Measurements from ENCODE around the gene PCSK5.

PCSK5 gene

GRCh38 chr9:76289042-76289441 lies 398.6 kb downstream of the PCSK5 start:
- TF ChIP-seq, protein P1, sequence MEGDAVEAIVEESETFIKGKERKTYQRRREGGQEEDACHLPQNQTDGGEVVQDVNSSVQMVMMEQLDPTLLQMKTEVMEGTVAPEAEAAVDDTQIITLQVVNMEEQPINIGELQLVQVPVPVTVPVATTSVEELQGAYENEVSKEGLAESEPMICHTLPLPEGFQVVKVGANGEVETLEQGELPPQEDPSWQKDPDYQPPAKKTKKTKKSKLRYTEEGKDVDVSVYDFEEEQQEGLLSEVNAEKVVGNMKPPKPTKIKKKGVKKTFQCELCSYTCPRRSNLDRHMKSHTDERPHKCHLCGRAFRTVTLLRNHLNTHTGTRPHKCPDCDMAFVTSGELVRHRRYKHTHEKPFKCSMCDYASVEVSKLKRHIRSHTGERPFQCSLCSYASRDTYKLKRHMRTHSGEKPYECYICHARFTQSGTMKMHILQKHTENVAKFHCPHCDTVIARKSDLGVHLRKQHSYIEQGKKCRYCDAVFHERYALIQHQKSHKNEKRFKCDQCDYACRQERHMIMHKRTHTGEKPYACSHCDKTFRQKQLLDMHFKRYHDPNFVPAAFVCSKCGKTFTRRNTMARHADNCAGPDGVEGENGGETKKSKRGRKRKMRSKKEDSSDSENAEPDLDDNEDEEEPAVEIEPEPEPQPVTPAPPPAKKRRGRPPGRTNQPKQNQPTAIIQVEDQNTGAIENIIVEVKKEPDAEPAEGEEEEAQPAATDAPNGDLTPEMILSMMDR (IDR thresholded peaks at IDR 0.05; ENCODE audit: low read depth, low read length, missing control alignments): no peak
- no peak overlapping the region for H3K4me3 ChIP-seq (replicated peaks; ENCODE audit: low read depth, low read length)
- no peak for DNase-seq (ENCODE audit: extremely low read depth, low read depth)

DNA sequence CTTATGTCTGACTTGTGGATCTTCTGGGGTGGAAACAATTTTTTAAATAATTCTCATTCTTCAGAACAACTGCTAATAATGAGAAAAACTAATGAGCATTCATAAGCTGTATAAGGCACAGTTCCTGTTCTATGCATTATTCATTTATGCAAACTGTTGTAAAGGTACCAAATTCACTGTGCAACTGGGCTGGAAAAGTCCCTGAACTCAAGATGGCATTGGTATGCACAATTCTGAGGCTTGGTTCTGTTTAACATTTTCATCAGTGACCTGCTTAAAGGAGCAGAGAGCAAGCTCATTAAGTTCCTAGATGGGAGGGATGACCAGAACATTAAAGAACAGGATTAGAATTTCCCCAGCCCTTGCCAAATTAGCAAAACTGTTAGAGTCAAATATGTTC lies 399.2 kb downstream of the PCSK5 start:
- DNase-seq (ENCODE audit: extremely low read depth, low read depth): no peak

GRCh38 chr9:76290555-76290954 lies 400.1 kb downstream of the PCSK5 start:
- TF ChIP-seq, protein P1 (IDR thresholded peaks at IDR 0.05; ENCODE audit: low read depth, low read length, missing control alignments): no peak
- DNase-seq (ENCODE audit: extremely low read depth, low read depth): no peak

More for the DNA sequence above, 399.2 kb downstream of the PCSK5 start:
- TF ChIP-seq, protein P1 (IDR thresholded peaks at IDR 0.05; ENCODE audit: low read depth, low read length, missing control alignments): no peak
- H3K4me3 ChIP-seq (replicated peaks; ENCODE audit: low read depth, low read length): no peak overlapping the region

GRCh38 chr9:76292246-76292645 lies 401.8 kb downstream of the PCSK5 start:
- no peak for DNase-seq (ENCODE audit: extremely low read depth, low read depth)
- TF ChIP-seq, protein P1 (IDR thresholded peaks at IDR 0.05; ENCODE audit: low read depth, low read length, missing control alignments): no peak
- H3K4me3 ChIP-seq (replicated peaks; ENCODE audit: low read depth, low read length): no peak overlapping the region

More at GRCh38 chr9:76290555-76290954, 400.1 kb downstream of the PCSK5 start:
- H3K4me3 ChIP-seq (replicated peaks; ENCODE audit: low read depth, low read length): no peak overlapping the region

- TF ChIP-seq, protein P1 (IDR thresholded peaks at IDR 0.05; ENCODE audit: low read depth, low read length, missing control alignments): no peak
- no peak overlapping the region for H3K4me3 ChIP-seq (replicated peaks; ENCODE audit: low read depth, low read length)
- no peak for DNase-seq (ENCODE audit: extremely low read depth, low read depth)
Observed at GRCh38 chr9:76292658-76293057, 402.2 kb downstream of the PCSK5 start.

GRCh38 chr9:76294301-76294700 lies 403.8 kb downstream of the PCSK5 start:
- TF ChIP-seq, protein P1 (IDR thresholded peaks at IDR 0.05; ENCODE audit: low read depth, low read length, missing control alignments): no peak
- no peak for DNase-seq (ENCODE audit: extremely low read depth, low read depth)
- no peak overlapping the region for H3K4me3 ChIP-seq (replicated peaks; ENCODE audit: low read depth, low read length)

Measured in HFF-Myc (cell line).